HG02885 (cell line): ENCODE measurements around the gene SPRYD4.
"Not testable (repeated sequence)": the region's sequence is repeated elsewhere in the genome, so short reads cannot be mapped to it uniquely, and the experiment has no call there.

ENCODE experiments used
- ATAC-seq: cut with Tn5 transposase; IDR thresholded peaks from one replicate; pipeline ENCODE4 v1.9.1; 2021; ENCODE audit warnings: mild to moderate bottlenecking; ENCODE audit not compliant: unreplicated experiment, poor library complexity

Gene SPRYD4

DNA sequence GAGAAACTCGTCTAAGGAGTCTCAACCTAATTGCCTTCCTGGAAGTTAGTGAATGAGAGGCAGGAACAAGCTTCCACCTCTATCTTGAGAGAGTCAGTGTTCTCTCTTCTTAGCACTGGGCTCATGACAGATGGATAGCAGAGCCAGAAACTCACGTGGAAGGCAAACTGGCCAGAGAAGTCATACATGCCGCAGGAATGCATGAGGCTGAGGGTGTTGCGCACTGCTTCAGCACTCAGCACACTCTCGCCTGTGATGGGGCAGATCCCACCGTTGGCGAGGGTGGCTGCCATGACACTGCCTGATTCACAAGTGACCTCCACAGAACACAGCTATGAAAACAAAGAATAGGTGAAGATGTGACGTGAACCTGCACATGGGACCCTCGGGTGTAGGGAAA lies 6.0 kb downstream of the SPRYD4 start:
- no peak for ATAC-seq

DNA sequence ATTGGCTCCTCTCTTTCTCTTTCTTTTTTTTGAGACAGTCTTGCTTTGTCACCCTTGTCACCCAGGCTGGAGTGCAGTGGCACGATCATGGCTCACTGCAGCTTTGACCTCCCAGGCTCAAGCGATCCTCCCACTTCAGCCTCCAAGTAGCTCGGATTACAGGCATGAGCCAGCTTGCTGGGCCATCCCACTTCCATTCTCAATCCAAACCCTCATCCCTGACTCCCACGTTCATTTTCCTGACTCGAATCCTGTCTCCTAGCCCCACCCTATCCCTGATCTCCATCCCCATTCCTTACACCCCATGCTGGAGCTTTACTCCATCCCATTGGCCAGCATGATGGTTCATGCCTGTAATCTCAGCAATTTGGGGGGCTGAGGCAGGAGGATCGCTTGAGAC lies 7.8 kb downstream of the SPRYD4 start:
- ATAC-seq = no peak

DNA sequence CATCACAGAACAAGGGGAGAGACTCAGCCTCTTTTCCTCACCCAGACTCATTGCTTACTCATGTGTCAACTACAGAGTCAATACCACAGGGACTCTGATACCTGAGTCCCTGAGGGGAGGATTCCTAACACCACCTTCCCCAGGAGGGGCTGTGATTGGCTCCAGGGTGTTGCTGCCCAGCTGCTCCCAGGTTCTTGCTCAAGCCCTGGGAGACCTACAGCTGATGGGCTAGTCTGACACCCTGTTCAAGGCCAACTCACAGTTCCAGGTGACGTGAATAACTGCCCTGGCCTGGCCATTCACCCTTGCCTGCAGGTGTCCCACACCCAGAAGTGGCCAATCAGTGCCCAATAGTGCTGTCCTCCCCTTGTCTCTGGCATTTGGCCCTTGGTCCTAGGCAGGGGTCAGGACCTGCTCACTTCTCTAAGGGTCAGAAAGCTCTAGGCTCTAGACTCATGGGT lies 8.6 kb downstream of the SPRYD4 start:
- ATAC-seq = no peak

DNA sequence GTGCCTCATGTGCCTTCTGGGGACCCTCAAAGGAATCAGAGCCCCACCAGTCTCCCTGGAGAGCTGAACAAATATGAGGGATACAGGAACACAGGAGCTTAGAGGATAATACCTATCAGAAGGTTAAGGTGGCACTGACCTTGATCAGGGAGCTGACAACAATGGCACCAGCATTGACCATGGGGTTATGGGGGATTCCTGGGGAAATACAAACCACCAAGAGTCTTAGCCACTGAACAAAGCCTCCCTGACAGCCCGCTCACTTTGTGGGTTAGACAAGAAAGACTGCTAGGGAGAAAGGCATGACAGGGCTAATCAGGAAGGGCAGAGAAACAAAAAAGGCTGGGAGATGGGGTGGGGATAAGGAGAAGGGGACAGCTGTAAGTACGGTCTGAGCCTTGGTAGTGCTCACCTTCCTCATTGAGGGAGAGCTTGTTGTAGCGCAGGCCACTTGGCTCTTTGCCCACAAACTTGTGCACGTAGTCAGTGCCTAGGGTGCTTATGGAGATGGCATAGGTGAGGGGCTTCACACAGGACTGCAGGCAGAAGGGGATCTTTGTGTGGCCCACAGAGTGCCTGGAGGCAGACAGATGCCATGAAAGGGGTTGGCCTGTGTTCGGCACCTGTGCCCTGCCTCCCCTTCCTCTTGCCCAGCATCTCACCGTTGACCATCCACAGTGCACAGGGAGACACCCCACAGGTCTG lies 9.3 kb downstream of the SPRYD4 start:
- ATAC-seq = no peak

DNA sequence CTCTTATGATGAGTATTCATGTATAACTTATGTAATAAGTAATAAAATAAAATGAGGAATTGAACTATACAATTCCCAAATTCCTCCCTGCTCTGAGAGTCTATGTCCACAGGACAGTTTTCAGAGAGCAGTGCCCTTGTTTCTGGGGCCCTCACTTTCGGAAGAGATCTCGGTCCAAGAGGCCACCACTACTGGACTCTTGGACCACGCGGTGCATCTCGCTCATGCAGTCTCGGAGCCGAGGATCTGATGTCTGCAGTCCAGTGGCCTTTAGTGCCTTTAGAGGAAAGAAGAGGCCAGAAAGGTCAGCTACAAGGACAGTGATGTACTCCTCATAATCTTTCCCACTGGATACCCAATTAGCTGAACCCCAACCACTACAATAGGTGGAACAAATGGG lies 11.2 kb downstream of the SPRYD4 start:
- ATAC-seq = no peak

DNA sequence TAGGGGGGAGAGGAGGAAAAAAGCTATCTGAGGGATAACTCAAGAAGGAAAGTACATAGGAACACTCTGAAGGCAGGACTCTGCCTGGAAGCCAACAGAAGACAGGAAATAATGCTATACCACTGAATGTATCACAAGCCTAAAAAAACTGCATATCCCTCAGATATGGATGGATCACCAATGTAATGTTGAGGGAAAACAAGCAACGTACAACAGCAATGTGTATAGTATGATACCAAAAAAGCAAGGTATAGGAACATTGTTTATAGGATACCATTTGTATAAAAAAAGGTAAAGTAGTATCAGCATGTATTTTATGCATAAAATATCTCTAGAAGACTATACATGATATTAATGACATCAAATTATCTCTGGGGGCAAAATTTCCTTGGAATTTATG lies 16.2 kb downstream of the SPRYD4 start:
- no peak for ATAC-seq

DNA sequence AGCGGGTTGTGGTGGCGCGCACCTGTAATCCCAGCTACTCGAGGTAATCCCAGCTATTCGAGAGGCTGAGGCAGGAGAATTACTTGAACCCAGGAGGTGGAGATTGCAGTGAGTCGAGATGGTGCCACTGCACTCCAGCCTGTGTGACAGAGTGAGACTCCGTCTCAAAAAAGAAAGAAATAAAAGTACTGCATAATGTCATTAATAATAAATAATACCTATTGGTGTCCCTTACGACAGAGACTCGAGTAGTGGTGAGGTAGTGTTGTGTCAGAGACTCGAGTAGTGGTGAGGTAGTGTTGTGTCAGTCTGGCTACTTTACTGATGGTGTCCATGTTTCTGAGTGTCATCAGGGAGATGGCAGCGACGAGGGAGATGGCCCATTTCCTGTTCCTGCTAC lies 18.3 kb downstream of the SPRYD4 start:
- ATAC-seq = no peak

DNA sequence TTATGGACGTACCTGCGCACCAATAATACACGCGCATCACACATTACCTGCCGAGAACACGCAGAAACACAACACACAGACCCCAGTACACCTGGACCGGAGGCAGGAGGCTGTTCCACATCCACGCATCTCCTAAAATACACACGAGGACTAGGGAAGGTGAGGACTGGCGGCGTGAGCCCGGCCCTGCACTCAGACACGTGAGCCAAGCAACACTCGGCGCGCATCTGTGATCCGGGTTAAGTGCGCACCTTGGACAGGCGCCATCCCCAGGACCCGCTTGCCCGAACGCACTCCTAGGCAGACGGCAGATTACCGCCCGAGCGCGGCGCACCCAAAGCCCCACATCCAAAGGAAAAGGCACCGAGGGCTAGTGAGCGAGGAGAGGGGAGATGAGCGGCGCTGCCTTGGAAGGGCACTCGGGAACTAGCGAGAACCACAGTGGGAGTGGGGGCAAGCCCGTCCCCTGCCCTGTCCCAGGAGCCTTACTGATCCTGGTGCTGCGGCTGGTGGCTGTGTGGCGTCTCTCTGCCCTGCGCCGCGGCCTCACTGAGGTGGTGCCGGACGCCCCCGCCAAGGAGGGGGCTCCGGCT lies 19.2 kb downstream of the SPRYD4 start:
- ATAC-seq = peak; percentile 25

DNA sequence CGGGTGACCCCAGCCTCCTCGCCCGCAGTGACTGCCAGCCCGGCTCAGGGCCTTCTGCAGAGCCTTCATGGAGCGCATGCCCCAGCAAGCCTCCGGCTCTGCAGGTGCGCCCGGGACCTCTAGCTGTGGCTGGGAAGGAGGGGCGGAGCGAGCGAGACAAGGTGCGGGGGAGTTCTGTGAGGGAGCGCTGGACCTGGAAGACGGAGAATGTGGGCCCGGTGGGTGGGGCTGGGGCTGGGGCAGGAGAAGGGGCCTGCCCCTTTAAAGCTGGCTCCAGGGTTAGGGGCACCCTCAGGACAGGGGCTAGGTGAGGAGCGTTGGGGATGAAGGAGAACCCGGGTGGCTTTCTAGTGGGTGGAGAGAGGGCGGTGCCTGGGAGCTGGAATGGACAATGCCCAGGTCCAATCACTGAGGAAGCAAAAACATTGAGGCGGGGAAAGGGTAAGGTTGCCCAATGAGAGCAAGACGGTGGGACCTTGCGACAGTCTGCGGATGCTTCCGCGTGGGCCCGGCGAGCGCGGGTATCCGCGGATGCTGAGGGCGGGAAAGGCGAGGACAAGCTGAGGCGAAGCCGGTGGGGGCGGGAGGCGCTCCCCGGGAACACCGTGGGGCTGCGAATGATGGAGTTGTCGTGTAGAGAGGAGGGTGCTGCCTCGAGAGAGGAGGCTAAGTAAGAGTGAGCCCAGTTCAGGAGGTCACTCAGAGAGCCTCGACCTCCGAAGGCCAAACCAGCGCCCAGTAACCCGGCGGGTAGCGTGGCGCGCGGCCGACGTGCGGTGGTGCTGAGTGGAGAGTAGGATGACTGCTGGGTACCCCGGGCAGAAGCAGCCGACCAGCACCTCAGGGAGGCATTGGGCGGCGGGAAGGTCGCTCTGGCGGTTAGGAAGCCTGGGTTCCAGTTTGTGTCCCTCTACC lies 19.9 kb downstream of the SPRYD4 start, which contains the start of gene GLS2:
GLS2 (minus strand) TSS at position 121 of the 915 bp plus-strand sequence; CDS start at position 78, 43 bp downstream.
- peak; percentile 96 for ATAC-seq

DNA sequence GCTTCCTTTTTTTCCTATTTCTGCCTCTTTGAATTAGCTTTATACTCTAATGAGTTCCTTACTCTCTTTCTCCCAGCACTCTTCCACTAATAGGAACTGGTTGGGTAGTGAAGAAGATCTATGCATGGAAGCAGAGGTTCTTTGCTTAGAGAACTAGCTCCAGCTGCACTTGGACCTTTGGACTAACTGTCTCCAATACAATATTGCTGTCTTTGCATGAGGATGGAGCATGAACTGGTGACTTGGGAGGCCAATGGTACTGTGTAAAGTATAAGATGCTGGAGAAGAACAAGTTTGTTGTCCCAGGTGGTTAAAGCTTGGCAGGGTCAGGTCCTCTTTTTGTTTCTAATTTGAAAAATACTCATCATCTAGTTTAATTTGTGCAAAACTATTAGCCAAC lies 22.0 kb downstream of the SPRYD4 start:
- ATAC-seq = no peak

DNA sequence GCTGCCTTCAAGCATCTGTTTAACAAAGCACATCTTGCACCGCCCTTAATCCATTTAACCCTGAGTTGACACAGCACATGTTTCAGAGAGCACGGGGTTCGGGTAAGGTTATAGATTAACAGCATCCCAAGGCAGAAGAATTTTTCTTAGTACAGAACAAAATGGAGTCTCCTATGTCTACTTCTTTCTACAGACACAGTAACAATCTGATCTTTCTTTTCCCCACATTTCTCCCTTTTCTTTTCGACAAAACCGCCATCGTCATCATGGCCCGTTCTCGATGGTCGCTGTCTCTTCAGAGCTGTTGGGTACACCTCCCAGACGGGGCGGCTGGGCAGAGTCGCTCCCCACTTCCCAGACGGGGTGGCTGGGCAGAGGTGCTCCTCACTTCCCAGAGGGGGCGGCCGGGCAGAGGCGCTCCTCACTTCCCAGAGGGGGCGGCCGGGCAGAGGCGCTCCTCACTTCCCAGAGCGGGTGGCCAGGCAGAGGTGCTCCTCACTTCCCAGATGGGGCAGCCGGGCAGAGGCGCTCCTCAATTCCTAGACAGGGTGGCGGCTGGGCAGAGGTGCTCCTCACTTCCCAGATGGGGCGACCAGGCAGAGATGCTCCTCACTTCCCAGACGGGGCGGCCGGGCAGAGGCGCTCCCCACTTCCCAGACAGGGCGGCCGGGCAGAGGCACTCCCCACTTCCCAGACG lies 25.2 kb downstream of the SPRYD4 start:
- ATAC-seq = not testable (repeated sequence)

DNA sequence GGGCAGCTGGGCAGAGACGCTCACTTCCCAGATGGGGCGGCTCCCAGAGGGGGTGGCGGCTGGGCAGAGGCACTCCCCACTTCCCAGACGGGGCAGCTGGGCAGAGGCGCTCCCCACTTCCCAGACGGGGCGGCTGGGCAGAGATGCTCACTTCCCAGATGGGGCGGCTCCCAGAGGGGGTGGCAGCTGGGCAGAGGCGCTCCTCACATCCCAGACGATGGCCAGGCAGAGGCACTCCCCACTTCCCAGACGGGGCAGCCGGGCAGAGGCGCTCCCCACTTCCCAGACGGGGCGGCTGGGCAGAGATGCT lies 25.7 kb downstream of the SPRYD4 start:
- ATAC-seq = not testable (repeated sequence)

DNA sequence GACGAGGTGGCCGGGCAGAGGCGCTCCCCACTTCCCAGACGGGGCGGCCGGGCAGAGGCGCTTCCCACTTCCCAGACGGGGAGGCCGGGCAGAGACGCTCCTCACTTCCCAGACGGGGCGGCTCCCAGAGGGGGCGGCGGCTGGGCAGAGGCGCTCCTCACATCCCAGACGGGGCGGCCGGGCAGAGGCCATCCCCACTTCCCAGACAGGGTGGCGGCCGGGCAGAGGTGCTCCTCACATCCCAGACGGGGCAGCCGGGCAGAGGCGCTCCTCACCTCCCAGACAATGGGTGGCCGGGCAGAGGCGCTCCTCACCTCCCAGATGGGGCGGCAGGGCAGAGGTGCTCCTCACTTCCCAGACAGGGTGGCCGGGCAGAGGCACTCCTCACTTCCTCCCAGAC lies 26.1 kb downstream of the SPRYD4 start:
- not testable (repeated sequence) for ATAC-seq

DNA sequence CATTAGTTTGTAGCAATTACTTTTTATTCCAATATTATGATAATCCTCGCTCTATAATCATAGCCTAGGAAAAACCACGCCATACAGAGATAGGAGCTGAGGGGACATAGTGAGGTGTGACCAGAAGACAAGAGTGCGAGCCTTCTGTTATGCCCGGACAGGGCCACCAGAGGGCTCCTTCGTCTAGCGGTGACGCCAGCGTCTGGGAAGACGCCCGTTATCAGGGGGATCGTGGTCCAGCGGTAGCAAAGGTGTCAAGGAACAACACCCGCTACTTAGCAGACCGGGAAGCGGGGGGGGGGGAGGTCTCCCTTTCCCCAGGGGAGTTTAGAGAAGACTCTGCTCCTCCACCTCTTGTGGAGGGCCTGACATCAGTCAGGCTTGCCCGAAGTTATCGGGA lies 28.3 kb downstream of the SPRYD4 start:
- not testable (repeated sequence) for ATAC-seq

DNA sequence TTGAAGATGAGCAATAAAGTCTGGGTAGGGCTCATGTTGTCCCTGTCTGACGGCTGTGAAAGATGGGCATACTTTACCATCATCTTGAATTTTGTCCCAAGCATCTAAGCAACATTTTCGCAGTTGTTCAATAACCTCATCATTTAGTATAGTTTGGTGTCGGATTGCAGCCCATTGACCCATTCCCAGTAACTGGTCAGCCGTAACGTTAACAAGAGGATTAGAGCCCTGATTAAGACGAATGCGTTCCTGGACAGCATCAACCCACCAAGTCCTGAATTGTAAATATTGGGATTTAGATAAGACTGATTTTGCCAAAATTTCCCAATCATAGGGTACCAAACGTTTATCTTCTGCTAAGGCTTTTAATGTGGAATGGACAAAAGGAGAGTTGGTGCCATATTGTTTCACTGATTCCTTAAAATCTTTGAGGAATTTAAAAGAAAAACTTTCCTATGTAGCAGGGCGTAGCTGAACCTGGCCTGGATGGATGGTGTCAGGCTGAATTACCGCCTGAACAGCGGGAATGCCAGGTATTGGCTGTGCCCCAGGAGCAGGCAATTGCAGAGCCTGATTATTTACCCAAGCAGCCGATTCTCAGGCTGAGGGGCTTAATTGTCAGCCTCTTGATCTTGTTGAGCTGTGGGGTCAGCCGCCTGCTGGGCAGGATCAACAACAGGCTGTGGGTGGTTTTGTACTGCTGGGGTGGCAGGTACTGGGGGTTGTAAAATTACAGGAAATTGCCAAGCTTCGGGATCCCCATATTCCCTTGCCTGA lies 29.9 kb downstream of the SPRYD4 start:
- not testable (repeated sequence) for ATAC-seq

DNA sequence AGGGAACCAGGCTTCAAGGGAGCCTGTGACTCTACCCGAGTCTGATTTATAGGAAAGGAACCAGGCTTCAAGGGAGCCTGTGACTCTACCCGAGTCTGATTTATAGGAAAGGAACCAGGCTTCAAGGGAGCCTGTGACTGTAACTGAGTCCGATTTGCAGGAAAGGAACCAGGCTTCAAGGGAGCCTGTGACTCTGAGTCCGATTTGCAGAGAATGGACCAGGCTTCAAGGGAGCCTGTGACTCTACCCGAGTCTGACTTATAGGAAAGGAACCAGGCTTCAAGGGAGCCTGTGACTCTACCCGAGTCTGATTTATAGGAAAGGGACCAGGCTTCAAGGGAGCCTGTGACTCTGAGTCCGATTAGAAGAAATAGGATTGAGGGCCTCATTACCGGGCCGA lies 31.1 kb downstream of the SPRYD4 start:
- ATAC-seq = not testable (repeated sequence)

DNA sequence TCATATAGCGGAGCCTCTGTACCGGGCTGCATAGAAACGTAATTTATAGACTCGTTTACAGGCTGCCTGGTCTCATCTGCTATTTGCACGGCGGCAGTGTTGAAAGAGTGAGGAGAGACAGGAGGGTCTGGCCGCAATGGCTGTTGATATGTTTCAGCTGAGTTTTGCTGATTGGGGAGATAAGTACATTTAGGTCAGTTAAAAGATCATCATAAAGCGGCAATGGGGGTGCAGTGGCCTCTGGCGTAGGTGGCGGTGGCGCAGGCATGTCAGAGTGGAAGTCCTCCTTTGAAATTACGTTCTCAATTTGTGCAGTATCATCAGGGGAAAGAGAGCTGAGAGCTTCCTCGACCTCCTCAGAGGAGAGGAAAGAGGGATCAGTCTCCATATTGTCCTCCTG lies 31.5 kb downstream of the SPRYD4 start:
- ATAC-seq = not testable (repeated sequence)

DNA sequence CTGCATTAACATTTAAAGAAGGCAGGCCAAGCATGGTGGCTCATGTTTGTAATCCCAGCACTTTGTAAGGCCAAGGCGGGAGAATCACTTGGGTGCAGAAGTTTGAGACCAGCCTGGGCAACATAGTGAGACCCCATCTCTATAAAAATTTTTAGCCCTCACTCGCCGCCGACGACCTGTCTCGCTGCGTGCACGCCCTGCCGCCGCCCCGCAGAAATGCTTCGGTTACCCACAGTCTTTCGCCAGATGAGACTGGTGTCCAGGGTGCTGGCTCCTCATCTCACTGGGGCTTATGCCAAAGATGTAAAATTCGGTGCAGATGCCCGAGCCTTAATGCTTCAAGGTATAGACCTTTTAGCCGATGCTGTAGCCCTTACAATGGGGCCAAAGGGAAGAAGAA lies 42.4 kb downstream of the SPRYD4 start:
- no peak for ATAC-seq

DNA sequence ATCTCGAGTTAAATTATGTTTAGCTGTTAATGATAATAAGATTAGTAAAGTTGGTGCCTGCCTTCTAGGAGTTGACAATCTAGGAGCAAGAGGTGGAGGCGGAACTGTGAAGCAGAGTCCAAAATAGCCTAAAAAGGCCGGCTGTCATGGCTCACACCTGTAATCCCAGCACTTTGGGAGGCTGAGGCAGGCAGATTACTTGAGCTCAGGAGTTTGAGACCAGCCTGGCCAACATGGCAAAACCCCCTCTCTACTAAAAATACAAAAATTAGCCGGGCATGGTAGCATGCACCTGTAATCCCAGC lies 45.6 kb downstream of the SPRYD4 start:
- ATAC-seq = not testable (repeated sequence)

DNA sequence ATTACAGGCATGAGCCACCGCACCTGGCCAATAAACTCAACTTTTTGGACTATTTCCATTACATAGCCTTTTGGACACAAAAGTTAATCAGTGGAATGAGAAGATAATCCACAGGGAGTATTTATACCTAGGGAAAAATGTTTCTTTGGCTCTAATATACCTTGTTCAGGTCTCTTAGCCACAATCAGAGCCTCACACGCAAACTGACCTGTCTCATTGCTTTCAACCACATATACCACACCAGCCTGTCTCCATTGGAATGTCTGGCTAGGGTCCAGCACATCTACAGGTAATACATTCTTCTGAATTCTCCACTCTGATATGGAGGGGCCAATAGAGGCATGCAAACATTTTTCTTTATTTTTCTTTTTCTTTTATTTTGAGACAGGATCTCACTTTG lies 49.5 kb downstream of the SPRYD4 start:
- ATAC-seq = no peak
